Gastrocnemius medialis (tissue), 4 donors: ENCODE measurements around the gene BHMT2. TPM values are rescaled to one million over a fixed set of nuclear protein-coding genes. Genes with fewer than 3 reads are reported as not detected.

Source experiments
- ATAC-seq, 2 donors: fragments of 150-250 bp; one replicate each; pipeline ENCODE4 v1.9.1; 2016
- DNase-seq, 2 donors: peaks; one replicate each; pipeline ENCODE4 v3.0.0-alpha.2; 2019
- H3K27ac ChIP-seq, 4 donors: fragments of 200-600 bp; sonication (generic); 1 replicate in 1 of 4; 2 replicates in 3 of 4; pipeline ENCODE4 v1.5.1; 2016 to 2018; ENCODE audit warnings: mild to moderate bottlenecking in 2 of 4, moderate library complexity in 1 of 4
- H3K27me3 ChIP-seq, 3 donors: fragments of 200-600 bp; sonication (generic) in 2 of 3; 1 replicate in 1 of 3; 2 replicates in 2 of 3; pipeline versions ENCODE4 v1.5.1 to v1.6.0; 2016 to 2019; ENCODE audit warnings: mild to moderate bottlenecking in 1 of 3, moderate library complexity in 1 of 3
- H3K36me3 ChIP-seq, 2 donors: fragments of 200-600 bp; sonication (generic) in 1 of 2; one replicate each; pipeline ENCODE4 v1.5.1; 2017 to 2018
- H3K4me1 ChIP-seq, 2 donors: fragments of 200-600 bp; sonication (generic) in 1 of 2; one replicate each; pipeline ENCODE4 v1.5.1; 2016 to 2017; ENCODE audit warnings: mild to moderate bottlenecking in 2 of 2
- H3K4me3 ChIP-seq, 4 donors: fragments of 200-600 bp; sonication (generic) in 3 of 4; 1 replicate in 1 of 4; 2 replicates in 3 of 4; pipeline ENCODE4 v1.5.1; 2016 to 2019; ENCODE audit warnings: mild to moderate bottlenecking in 2 of 4
- H3K9me3 ChIP-seq, 3 donors: fragments of 200-600 bp; sonication (generic) in 2 of 3; 1 replicate in 1 of 3; 2 replicates in 2 of 3; pipeline ENCODE4 v1.5.1; 2016 to 2019
- CTCF ChIP-seq, 5 experiments: fragments of 450-650 bp in 3 of 5; fragments of 200-600 bp in 2 of 5; sonication (generic) in 2 of 5; IDR thresholded peaks in 4 of 5; conservative IDR thresholded peaks in 1 of 5; 1 replicate in 4 of 5; 2 replicates in 1 of 5; pipeline ENCODE4 v1.5.1; 2016 to 2019; ENCODE audit warnings: antibody characterized with exemption in 5 of 5, mild to moderate bottlenecking in 3 of 5, moderate library complexity in 3 of 5
- POLR2A ChIP-seq, 2 donors: fragments of 450-650 bp; IDR thresholded peaks; one replicate each; pipeline ENCODE4 v1.6.1; 2017; ENCODE audit warnings: antibody characterized with exemption in 2 of 2, mild to moderate bottlenecking in 2 of 2, moderate library complexity in 2 of 2
- in situ Hi-C, 4 donors: fragments of 200-750 bp; cut with MboI; loops; one replicate each; pipeline versions ENCODE4 v1.15.0 to v1.8.0; 2017; ENCODE audit warnings: low sequenced_read_pairs in 4 of 4
- intact Hi-C: fragments of 100-400 bp; cut with DNase I; formaldehyde crosslinking; loops from one replicate; pipeline ENCODE4 v1.15.1; 2023; ENCODE audit warnings: low total_unique reads
- total RNA-seq, 4 donors: library from RNA; depleted of rRNA; stranded (reverse); fragments of >200 nt; gene quantifications; one replicate each; pipeline versions ENCODE4 v1.1.0 to v1.2.3, GENCODE V29; 2016

The BHMT2 gene
- total RNA-seq, 4 donors from 2014 or later, result 3.3 to 7.1 (median 5.0) TPM

DNA sequence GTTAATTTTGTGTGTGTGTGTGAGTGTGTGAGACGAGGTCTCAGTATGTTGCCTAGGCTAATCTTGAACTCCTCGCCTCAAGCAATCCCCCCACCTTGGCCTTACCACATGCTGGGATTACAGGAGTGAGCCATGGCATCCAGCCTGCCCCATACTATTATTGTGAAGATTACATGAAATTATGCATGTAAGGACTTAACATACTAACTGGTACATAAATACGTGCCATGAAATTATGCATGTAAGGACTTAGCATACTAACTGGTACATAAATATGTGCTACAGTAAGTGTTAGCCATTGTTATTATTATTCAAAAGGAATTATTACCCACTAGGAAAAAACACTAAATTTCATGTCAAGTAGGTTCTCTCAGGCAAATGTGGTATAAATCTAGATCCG lies 16.2 kb upstream of the BHMT2 start:
- H3K27ac ChIP-seq, result no peak overlapping the region
- H3K36me3 ChIP-seq, result no peaks in the 10 kb centered on the region
- no peaks in the 10 kb centered on the region for H3K9me3 ChIP-seq
- ATAC-seq (no peak), DNase-seq (no peak)
- intact Hi-C loops (no loop called here), in situ Hi-C loops (no loop called here)
- H3K4me1 ChIP-seq, result no peaks in the 10 kb centered on the region
- TF ChIP-seq CTCF (IDR thresholded peaks at IDR 0.05 in 4 of 5, conservative IDR thresholded peaks at IDR 0.05 in 1 of 5) (no peak), POLR2A (IDR thresholded peaks at IDR 0.05) (no peak)
- H3K27me3 ChIP-seq, result no peaks in the 10 kb centered on the region
- no peak overlapping the region for H3K4me3 ChIP-seq

GRCh38 chr5:79055017-79055416 lies 14.6 kb upstream of the BHMT2 start:
- in situ Hi-C loops, result no loop called here
- ATAC-seq, result no peak
- Histone ChIP-seq H3K36me3 (no peaks in the 10 kb centered on the region), H3K9me3 (no peaks in the 10 kb centered on the region), H3K27ac (no peak overlapping the region), H3K4me3 (no peak overlapping the region), H3K27me3 (no peaks in the 10 kb centered on the region), H3K4me1 (no peaks in the 10 kb centered on the region)
- intact Hi-C loops, result no loop called here
- no peak for DNase-seq
- TF ChIP-seq POLR2A (IDR thresholded peaks at IDR 0.05), result no peak
- TF ChIP-seq CTCF (IDR thresholded peaks at IDR 0.05 in 4 of 5, conservative IDR thresholded peaks at IDR 0.05 in 1 of 5), result no peak

- intact Hi-C loops (no loop called here), in situ Hi-C loops (no loop called here)
- no peak overlapping the region for H3K4me3 ChIP-seq
- no peaks in the 10 kb centered on the region for H3K4me1 ChIP-seq
- no peaks in the 10 kb centered on the region for H3K9me3 ChIP-seq
- no peak overlapping the region for H3K27ac ChIP-seq
- no peaks in the 10 kb centered on the region for H3K36me3 ChIP-seq
- no peaks in the 10 kb centered on the region for H3K27me3 ChIP-seq
- ATAC-seq (no peak), DNase-seq (no peak)
- TF ChIP-seq CTCF (IDR thresholded peaks at IDR 0.05 in 4 of 5, conservative IDR thresholded peaks at IDR 0.05 in 1 of 5) (no peak), POLR2A (IDR thresholded peaks at IDR 0.05) (no peak)
Measured at GRCh38 chr5:79056847-79057246, 12.7 kb upstream of the BHMT2 start.

GRCh38 chr5:79059674-79060073 lies 9.9 kb upstream of the BHMT2 start:
- Histone ChIP-seq H3K27me3 (no peaks in the 10 kb centered on the region), H3K4me3 (no peak overlapping the region), H3K36me3 (no peaks in the 10 kb centered on the region), H3K27ac (no peak overlapping the region), H3K4me1 (no peaks in the 10 kb centered on the region), H3K9me3 (no peaks in the 10 kb centered on the region)
- DNase-seq (no peak), ATAC-seq (no peak)
- TF ChIP-seq POLR2A (IDR thresholded peaks at IDR 0.05) (no peak), CTCF (IDR thresholded peaks at IDR 0.05 in 4 of 5, conservative IDR thresholded peaks at IDR 0.05 in 1 of 5) (no peak)
- in situ Hi-C loops (no loop called here), intact Hi-C loops (no loop called here)

GRCh38 chr5:79062436-79062835 lies 7.1 kb upstream of the BHMT2 start:
- H3K27ac ChIP-seq, result no peak overlapping the region
- no peak for TF ChIP-seq POLR2A (IDR thresholded peaks at IDR 0.05)
- no peak for TF ChIP-seq CTCF (IDR thresholded peaks at IDR 0.05 in 4 of 5, conservative IDR thresholded peaks at IDR 0.05 in 1 of 5)
- in situ Hi-C loops, result no loop called here
- no peak overlapping the region for H3K4me3 ChIP-seq
- H3K4me1 ChIP-seq, result no peaks in the 10 kb centered on the region
- no peak for DNase-seq
- H3K27me3 ChIP-seq, result no peaks in the 10 kb centered on the region
- intact Hi-C loops, result no loop called here
- H3K9me3 ChIP-seq, result no peaks in the 10 kb centered on the region
- no peak for ATAC-seq
- H3K36me3 ChIP-seq, result no peaks in the 10 kb centered on the region
